Stimulated activated CD8-positive, alpha-beta memory T cell treated with anti-CD3 and anti-CD28 coated beads, Interleukin-7, amount 100 ng/mL, for 1 hour (primary cell): ENCODE data around the gene GNPTG.

Experiments
- DNase-seq, 2 donors: peaks; one replicate each; pipeline ENCODE4 v3.0.0-alpha.2; 2020; ENCODE audit warnings: low read depth in 2 of 2

The GNPTG gene

DNA sequence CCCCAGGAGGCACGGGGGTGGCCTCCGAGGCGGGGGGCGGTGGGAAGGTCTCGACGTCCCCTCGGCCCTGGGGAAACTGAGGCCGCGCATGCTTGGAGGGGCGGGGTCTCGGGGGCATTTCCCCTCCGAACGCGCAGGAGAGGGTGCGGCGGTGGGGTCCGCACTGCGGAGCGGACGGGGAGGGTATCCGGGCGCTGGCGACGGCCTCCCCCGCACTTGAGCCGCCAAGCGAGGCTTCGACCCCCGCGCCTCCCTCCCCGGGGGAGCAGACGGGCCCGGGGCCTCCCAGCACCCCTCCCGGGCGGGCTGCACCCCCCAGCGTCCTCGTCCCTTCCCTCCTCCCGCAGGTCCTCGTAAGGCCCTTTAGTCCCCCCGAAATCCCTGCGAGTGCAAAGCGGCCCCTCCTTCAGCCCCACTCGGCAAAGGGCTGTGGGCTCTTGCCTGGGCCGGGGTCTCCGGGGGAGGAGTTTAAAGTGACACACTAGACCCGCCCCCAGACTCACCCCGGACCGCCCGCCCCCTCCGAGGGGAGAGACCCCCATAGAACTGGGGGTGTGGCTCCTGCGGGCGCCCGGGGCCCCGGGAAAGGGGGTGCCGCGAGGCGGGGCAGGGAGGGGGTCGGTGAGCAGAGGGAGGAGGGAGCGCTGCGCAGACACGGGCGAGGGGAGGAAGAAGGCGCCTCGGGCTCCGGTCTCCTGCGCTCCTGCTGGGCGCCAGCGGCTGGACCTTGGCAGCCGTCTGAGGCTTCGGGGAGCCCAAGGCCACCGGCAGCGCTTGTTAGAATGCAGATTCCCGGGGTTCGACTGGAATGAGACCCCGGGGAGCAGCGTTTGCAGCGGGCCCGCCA, 17.7 kb upstream of the GNPTG start:
- no peak for DNase-seq

- no peak for DNase-seq
Observed at GRCh38 chr16:1334739-1335138, 17.0 kb upstream of the GNPTG start.

DNA sequence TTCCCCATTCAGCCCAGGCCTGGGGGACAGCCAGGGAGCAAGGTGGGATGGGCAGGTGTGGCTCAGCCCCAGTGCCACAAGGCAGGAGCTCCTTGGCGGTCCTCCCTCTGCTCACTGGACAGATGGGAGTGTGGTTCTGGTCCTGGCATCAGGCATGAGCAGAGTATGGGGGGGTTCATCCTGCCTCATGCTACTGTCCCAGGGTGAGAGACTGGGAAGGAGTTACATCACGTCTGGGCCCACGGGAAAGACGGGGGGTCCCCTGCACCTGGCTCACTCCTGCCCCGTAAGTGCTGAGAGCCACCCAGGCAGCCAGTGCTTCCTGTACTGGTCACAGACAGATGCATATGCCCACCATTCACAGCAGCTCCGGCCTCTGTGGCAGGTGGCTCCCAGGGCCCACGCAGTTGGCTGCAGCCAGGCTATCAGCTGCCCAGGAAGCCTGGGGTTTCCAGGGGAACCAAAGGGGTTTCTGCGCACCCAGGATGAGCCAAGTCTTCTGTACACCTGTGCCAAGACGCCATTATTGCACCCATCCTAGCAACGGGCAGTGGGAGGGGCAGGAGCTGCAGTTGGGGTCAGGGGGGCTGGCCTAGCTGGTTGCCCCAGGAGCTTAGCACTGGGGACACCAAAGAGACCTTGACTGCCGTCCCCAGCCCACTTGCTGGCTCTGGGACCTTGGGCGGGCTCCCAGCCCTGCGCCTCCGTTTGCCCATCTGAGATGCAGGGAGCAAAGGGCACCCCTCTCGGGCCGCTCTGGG, 16.3 kb upstream of the GNPTG start:
- no peak for DNase-seq

- no peak for DNase-seq
Observed at GRCh38 chr16:1335996-1336395, 15.7 kb upstream of the GNPTG start.

DNA sequence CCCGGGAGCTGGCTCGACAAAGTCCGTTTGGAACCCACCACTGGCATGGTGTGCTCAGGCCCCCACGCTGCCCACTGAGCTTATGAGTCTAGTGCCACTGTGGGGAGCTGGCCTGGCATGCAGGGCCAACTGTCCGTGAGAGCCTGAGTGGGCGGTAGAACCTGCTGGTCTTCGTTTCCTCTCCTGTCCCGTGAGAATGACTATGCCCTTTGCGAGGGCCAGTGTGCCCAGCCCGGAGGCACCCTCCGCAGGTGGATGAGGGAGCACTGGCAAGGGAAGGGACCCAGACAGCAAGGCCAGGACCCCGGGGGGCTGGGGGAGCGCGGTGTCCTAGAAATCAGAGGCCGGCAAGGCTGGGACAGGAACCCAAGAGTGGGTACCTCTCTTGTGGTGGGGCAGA, 15.1 kb upstream of the GNPTG start:
- no peak for DNase-seq

GRCh38 chr16:1337486-1337885, 14.2 kb upstream of the GNPTG start:
- no peak for DNase-seq

- no peak for DNase-seq
Observed at GRCh38 chr16:1338119-1338730, 13.5 kb upstream of the GNPTG start.

- no peak for DNase-seq
Observed at GRCh38 chr16:1338855-1339675, 12.7 kb upstream of the GNPTG start.

GRCh38 chr16:1340730-1341494, 10.8 kb upstream of the GNPTG start:
- DNase-seq: no peak

- DNase-seq: no peak
Observed at GRCh38 chr16:1341495-1342420, 10.0 kb upstream of the GNPTG start.

GRCh38 chr16:1342526-1343427, 9.0 kb upstream of the GNPTG start:
- peak; percentile 86 to 88 for DNase-seq

DNA sequence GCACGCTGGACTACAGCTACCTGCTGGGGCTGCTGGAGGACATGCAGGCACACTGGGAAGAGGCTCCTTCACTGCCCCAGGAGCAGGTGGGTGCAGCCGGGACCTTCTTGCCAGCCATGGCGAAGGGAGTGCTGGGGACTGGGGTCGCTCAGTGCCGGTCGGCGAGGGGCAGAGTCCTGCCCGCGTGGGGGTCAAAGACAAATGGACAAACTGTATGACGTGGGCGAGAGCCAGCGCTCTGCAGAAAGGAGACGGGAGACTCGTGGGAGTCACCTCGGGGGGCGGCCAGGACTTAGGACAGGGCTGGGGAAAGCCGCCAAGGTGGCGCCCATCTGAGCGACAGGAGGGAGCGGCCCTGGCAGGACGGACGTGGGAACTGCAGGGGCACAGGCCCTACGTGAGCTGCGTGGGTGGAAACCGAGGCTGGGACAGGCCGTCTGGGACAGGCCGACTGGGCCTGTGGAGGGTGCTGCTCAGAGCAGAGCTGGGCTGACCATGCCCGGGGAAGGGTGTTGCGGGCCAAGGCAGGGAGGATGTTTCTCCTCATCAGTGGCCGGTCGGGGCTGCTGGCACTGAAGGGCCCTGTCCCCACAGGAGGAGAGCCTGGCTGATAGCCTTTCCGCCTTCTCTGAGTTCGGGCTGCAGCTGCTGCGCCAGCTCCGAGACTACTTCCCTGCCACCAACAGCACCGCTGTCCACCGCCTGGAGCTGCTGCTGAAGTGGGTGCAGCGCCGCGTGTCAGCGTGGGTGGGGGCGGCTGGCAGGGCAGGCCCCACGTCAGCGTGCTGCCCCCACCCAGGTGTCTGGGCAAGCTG, 8.1 kb upstream of the GNPTG start:
- DNase-seq: no peak

DNA sequence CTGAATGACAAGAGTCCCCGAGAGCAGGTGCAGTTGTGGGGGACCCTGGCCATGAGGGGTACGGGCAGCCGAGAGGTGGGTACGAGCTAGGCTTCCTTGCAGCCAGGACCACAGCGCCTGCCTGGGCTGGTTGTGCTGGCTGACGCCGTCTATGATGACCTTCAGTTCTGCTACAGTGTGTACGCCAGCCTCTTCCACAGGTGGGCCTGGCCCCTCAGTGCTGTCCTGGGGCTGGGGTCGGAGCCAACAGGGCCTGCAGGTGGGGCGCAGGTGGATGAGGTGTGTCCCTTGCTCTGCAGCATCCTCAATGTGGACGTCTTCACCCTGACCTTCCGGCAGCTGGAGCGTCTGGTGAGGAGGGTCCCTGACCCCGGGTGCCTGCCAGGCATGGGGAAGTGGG, 7.2 kb upstream of the GNPTG start:
- DNase-seq: no peak

GRCh38 chr16:1345087-1345486, 6.6 kb upstream of the GNPTG start:
- DNase-seq: no peak

GRCh38 chr16:1345651-1346421, 5.9 kb upstream of the GNPTG start:
- DNase-seq: no peak

DNA sequence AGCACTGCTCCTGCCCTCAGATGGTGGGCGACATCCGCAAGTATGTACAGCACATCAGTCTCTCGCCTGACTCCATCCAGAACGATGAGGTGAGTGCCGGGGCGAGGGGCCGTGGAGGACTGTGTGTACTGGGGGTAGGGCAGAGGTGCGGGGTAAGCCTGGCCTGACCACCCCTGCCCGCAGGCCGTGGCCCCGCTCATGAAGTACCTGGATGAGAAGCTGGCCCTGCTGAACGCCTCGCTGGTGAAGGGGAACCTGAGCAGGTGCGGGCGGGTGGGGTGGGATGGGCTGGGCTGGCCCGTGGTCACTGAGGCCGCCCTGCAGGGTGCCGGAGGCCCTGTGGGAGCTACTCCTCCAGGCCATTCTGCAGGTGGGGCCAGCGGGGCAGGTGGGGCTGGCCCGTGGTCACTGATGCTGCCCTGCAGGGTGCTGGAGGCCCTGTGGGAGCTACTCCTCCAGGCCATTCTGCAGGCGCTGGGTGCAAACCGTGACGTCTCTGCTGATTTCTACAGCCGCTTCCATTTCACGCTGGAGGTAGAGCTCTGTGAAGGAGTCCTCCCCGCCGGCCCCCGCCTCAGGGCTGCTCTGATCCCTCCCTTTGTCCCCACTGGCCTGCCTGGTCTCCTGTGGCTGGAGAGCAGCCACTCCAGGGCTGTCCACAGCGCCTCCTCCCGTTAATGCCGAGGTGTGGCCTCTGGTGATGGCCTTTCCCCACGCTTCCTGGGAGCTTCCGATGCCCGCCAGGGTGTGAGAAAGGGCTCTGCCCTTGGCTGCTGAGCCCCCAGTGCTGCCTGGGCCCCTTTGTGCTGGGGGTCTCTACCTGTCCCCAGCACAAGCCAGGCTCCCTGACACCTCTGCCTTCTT, 5.1 kb upstream of the GNPTG start:
- DNase-seq: no peak
